Epithelial cell of proximal tubule (primary cell): ENCODE measurements around the gene GCG. TPM values are rescaled to one million over a fixed set of nuclear protein-coding genes. Genes with fewer than 3 reads are reported as not detected.
A peak's percentile ranks its signal among the peaks of the same experiment; 100 is the strongest.

Source experiments
- DNase-seq: peaks from one replicate; pipeline ENCODE4 v3.0.0-alpha.2; 2011; ENCODE audit warnings: low read depth
- H3K4me3 ChIP-seq: 2 replicates; pipeline ENCODE4 v1.5.1; 2011; ENCODE audit warnings: low read depth, mild to moderate bottlenecking, low read length
- total RNA-seq: library from RNA; depleted of rRNA; stranded (reverse); fragments of >200 nt; gene quantifications from 2 replicates; pipeline ENCODE4 v1.2.3, GENCODE V29; 2015
- TF ChIP-seq, protein P1 (sequence below): conservative IDR thresholded peaks from 2 replicates; pipeline ENCODE4 v1.5.1; 2012; ENCODE audit warnings: low read depth, mild to moderate bottlenecking, low read length

The GCG gene
- total RNA-seq, 1 donor from 2014 or later, result not detected

DNA sequence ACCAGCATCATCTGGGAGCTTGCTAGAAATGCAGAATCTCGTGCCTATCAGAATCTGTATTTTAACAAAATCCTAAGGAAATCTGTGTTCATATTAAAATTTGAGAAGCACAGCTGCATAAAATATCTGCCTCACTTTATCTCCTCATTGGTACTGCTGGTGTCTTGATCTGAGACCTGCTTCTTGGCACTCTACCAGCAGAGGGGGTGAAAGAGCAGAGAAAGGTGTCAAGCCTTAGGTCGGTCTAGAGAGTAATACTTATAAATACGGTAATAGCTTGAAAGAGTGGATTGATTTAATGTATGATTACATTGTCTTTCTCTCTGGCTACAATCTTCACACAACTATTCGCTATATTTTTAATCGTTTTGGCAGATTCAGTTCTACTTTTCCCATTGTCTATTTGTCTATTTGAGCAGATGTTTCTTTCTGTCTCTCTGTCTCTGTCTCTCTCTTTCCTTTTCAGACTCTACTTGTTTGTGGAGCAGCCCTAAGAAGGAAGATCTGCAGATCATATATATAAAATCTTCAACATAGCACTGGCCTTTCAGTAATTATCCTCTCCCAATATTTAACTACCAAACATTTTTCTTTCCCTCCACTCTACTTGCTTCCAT is 1.7 kb upstream of the GCG start:
- DNase-seq, result no peak
- no peak overlapping the region for H3K4me3 ChIP-seq
- TF ChIP-seq, protein P1, sequence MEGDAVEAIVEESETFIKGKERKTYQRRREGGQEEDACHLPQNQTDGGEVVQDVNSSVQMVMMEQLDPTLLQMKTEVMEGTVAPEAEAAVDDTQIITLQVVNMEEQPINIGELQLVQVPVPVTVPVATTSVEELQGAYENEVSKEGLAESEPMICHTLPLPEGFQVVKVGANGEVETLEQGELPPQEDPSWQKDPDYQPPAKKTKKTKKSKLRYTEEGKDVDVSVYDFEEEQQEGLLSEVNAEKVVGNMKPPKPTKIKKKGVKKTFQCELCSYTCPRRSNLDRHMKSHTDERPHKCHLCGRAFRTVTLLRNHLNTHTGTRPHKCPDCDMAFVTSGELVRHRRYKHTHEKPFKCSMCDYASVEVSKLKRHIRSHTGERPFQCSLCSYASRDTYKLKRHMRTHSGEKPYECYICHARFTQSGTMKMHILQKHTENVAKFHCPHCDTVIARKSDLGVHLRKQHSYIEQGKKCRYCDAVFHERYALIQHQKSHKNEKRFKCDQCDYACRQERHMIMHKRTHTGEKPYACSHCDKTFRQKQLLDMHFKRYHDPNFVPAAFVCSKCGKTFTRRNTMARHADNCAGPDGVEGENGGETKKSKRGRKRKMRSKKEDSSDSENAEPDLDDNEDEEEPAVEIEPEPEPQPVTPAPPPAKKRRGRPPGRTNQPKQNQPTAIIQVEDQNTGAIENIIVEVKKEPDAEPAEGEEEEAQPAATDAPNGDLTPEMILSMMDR, result peak; percentile 98

DNA sequence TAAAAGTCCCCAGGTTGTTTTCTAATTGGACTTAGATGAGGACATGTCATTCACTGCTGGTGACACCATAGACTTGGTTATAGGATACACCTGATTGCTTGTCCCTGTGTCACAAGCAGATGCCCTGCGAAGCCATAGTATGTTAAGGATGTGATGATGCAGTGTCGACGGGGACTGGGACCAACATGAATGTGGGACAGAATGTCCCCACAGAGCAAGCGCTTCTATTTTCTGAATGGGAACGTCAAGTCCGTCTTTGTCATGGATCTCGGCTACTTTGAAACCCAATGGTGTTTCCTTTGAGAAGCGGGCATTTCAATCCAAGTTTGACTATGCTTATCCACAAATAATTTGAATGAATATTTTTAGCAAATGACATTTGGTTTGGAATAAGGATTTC is 2.1 kb downstream of the GCG start:
- H3K4me3 ChIP-seq, result no peak overlapping the region
- TF ChIP-seq, protein P1, result no peak

DNA sequence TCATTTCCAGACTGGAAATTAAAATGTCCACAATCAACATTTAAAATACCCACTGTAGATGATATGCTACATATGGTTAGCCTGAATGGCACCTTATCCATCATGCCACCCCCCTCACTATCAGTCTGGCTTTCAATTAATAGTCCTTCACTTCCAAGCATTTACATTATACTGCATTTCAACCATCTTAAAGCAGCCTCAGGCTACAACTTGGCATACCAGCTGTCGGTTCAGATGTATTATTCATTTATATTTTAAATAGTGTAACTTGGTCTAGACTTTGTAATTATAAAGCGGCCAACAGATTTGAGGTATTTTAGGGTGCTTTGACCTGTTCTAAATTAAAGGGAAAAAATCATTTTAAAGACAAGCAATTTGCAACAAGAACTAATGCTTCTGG is 2.6 kb downstream of the GCG start:
- TF ChIP-seq, protein P1, result no peak
- H3K4me3 ChIP-seq, result no peak overlapping the region

More for the DNA sequence above, 2.1 kb downstream of the GCG start:
- DNase-seq, result no peak

GRCh38 chr2:162148956-162149355 is 3.1 kb downstream of the GCG start:
- no peak overlapping the region for H3K4me3 ChIP-seq
- no peak for DNase-seq
- TF ChIP-seq, protein P1, result no peak

More for the DNA sequence above, 2.6 kb downstream of the GCG start:
- DNase-seq, result no peak

GRCh38 chr2:162143969-162144368 is 8.1 kb downstream of the GCG start:
- TF ChIP-seq, protein P1, result peak; percentile 11

DNA sequence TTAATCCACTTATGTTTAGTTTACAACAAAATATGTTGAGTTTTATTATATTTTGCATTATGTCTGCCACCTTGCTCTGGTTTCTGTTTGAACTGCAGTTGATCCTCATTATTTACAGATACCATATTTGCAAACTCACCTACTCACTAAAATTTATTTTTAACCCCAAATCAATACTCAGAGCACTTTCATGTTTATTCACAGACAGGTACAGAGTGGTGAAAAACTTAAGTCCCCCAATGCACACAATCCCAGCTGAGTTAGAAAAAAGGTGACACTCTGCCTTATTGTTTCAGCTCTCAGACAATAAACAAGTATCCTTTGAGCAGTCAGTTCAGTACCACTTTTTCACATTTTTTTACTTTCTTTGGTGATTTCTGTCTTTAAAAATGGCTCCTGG is 13.7 kb downstream of the GCG start:
- TF ChIP-seq, protein P1, result no peak
- H3K4me3 ChIP-seq, result no peak overlapping the region
- DNase-seq, result no peak

More at GRCh38 chr2:162143969-162144368, 8.1 kb downstream of the GCG start:
- H3K4me3 ChIP-seq, result no peak overlapping the region
- no peak for DNase-seq

GRCh38 chr2:162127422-162127821 is 24.6 kb downstream of the GCG start:
- H3K4me3 ChIP-seq, result no peak overlapping the region
- DNase-seq, result no peak
- TF ChIP-seq, protein P1, result no peak
